ENCODE data around the gene HSPA12A. TPM values are rescaled to one million over a fixed set of nuclear protein-coding genes. Genes with fewer than 3 reads are reported as not detected.

The HSPA12A gene
- polyA plus RNA-seq, 1 donor (not counting 4 experiments of a cell fraction or from before 2014, with no cell fraction given) = 8.1 TPM

DNA sequence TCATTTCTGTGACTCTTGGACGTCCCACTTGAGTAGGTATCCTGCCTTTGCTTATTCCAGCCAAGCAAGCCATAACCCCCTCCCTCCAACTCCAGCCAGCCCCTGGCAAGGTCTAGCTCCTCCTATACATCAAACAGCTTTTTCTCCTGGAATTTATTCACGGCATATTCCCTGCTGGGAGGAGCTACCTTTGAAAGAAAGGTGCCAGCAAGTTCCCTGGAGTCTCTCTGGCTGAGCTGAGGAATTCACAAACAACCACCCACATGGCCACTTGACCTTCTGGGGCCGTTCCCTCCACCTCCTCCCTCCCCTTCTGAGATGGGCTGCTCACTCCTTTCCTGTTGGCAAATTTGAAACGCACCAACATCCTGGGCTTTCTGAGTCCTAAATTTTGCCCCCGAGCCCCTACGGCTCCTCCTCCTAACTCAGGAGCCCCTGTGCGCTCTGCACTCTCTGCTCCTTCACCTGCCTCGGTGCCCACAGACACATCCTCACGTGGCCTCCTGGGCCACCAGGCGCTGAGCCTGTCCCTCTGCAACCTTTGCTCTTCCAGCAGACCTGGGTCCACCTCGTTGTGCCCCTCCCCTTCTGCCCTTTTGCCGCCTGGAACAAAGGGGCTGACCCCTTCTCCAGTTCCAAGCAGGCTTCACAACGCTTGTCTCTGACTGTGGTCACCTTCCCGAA is 48.0 kb downstream of the HSPA12A start:
- Histone ChIP-seq H3K4me2 (ENCODE audit: control insufficient read depth, extremely low read depth, insufficient read depth, low read depth, low read length) (no peak overlapping the region), H3K9me1 (ENCODE audit: control insufficient read depth, extremely low read depth, insufficient read depth, low read length) (no peaks in the 10 kb centered on the region), H3K4me1 (ENCODE audit: control insufficient read depth, extremely low read depth, insufficient read depth, low read length) (no peaks in the 10 kb centered on the region), H3K27me3 (ENCODE audit: control insufficient read depth, extremely low read depth, insufficient read depth, low read length) (no peaks in the 10 kb centered on the region), H3K9me3 (ENCODE audit: control insufficient read depth, low read depth, low read length) (no peaks in the 10 kb centered on the region), H3K79me2 (ENCODE audit: control insufficient read depth, insufficient read depth, low read length) (no peaks in the 10 kb centered on the region), H3K27ac (ENCODE audit: control insufficient read depth, insufficient read depth, low read length) (no peak overlapping the region), H3K9ac (ENCODE audit: control insufficient read depth, extremely low read depth, insufficient read depth, low read length) (no peak overlapping the region), H3K36me3 (ENCODE audit: control insufficient read depth in 2 of 2, extremely low read depth in 1 of 2, insufficient read depth in 2 of 2, low read length in 2 of 2) (peaks cover 0 to 3% of the 10 kb centered on the region in 2 experiments), H3K4me3 (ENCODE audit: control insufficient read depth in 2 of 3, extremely low read depth in 1 of 3, insufficient read depth in 2 of 3, low read depth in 1 of 3, low read length in 3 of 3) (no peak overlapping the region), H2AFZ (ENCODE audit: control insufficient read depth, low read length) (no peak overlapping the region), H4K20me1 (ENCODE audit: control insufficient read depth, extremely low read depth, insufficient read depth, low read length) (no peaks in the 10 kb centered on the region)
- DNase-seq (ENCODE audit: low read depth, low spot score) (no peak), FAIRE-seq (no peak)
- dilution Hi-C loops (cut with MboI; ENCODE audit: extremely low pct_ligation_motif_present, low sequenced_read_pairs) = no loop called here
- no peak for TF ChIP-seq EZH2 (IDR thresholded peaks at IDR 0.05; ENCODE audit: low read length)
- TF ChIP-seq, protein P1, sequence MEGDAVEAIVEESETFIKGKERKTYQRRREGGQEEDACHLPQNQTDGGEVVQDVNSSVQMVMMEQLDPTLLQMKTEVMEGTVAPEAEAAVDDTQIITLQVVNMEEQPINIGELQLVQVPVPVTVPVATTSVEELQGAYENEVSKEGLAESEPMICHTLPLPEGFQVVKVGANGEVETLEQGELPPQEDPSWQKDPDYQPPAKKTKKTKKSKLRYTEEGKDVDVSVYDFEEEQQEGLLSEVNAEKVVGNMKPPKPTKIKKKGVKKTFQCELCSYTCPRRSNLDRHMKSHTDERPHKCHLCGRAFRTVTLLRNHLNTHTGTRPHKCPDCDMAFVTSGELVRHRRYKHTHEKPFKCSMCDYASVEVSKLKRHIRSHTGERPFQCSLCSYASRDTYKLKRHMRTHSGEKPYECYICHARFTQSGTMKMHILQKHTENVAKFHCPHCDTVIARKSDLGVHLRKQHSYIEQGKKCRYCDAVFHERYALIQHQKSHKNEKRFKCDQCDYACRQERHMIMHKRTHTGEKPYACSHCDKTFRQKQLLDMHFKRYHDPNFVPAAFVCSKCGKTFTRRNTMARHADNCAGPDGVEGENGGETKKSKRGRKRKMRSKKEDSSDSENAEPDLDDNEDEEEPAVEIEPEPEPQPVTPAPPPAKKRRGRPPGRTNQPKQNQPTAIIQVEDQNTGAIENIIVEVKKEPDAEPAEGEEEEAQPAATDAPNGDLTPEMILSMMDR (optimal IDR thresholded peaks at IDR 0.05 in 1 of 3, IDR thresholded peaks at IDR 0.05 in 1 of 3, conservative IDR thresholded peaks at IDR 0.05 in 1 of 3; ENCODE audit: extremely low read depth in 1 of 3, insufficient read depth in 2 of 3, low read length in 3 of 3) = no peak

GRCh38 chr10:116692225-116692624 is 50.1 kb downstream of the HSPA12A start:
- TF ChIP-seq, protein P1 (optimal IDR thresholded peaks at IDR 0.05 in 1 of 3, IDR thresholded peaks at IDR 0.05 in 1 of 3, conservative IDR thresholded peaks at IDR 0.05 in 1 of 3; ENCODE audit: extremely low read depth in 1 of 3, insufficient read depth in 2 of 3, low read length in 3 of 3) = no peak
- no peak for TF ChIP-seq EZH2 (IDR thresholded peaks at IDR 0.05; ENCODE audit: low read length)
- H3K9me3 ChIP-seq (ENCODE audit: control insufficient read depth, low read depth, low read length) = no peaks in the 10 kb centered on the region
- no peak overlapping the region for H3K9ac ChIP-seq (ENCODE audit: control insufficient read depth, extremely low read depth, insufficient read depth, low read length)
- no peak for DNase-seq (ENCODE audit: low read depth, low spot score)
- no peaks in the 10 kb centered on the region for H3K4me1 ChIP-seq (ENCODE audit: control insufficient read depth, extremely low read depth, insufficient read depth, low read length)
- H4K20me1 ChIP-seq (ENCODE audit: control insufficient read depth, extremely low read depth, insufficient read depth, low read length) = no peaks in the 10 kb centered on the region
- H3K4me2 ChIP-seq (ENCODE audit: control insufficient read depth, extremely low read depth, insufficient read depth, low read depth, low read length) = no peak overlapping the region
- dilution Hi-C loops (cut with MboI; ENCODE audit: extremely low pct_ligation_motif_present, low sequenced_read_pairs) = no loop called here
- H3K27ac ChIP-seq (ENCODE audit: control insufficient read depth, insufficient read depth, low read length) = no peak overlapping the region
- no peak overlapping the region for H2AFZ ChIP-seq (ENCODE audit: control insufficient read depth, low read length)
- H3K27me3 ChIP-seq (ENCODE audit: control insufficient read depth, extremely low read depth, insufficient read depth, low read length) = no peaks in the 10 kb centered on the region
- no peaks in the 10 kb centered on the region for H3K79me2 ChIP-seq (ENCODE audit: control insufficient read depth, insufficient read depth, low read length)
- H3K36me3 ChIP-seq (ENCODE audit: control insufficient read depth in 2 of 2, extremely low read depth in 1 of 2, insufficient read depth in 2 of 2, low read length in 2 of 2) = peaks cover 0 to 2% of the 10 kb centered on the region in 2 experiments
- FAIRE-seq = no peak
- H3K9me1 ChIP-seq (ENCODE audit: control insufficient read depth, extremely low read depth, insufficient read depth, low read length) = no peaks in the 10 kb centered on the region
- no peak overlapping the region for H3K4me3 ChIP-seq (ENCODE audit: control insufficient read depth in 2 of 3, extremely low read depth in 1 of 3, insufficient read depth in 2 of 3, low read depth in 1 of 3, low read length in 3 of 3)

Measured in keratinocyte (primary cell).